Hepatic stellate cell (primary cell): Measurements from ENCODE around the gene DNAH6.
"Not testable (repeated sequence)": the region's sequence is repeated elsewhere in the genome, so short reads cannot be mapped to it uniquely, and the experiment has no call there.

Experiments
- DNase-seq: peaks from one replicate; pipeline ENCODE4 v3.0.0; 2011; ENCODE audit warnings: low spot score

DNAH6 gene

GRCh38 chr2:84497285-84497684 is 19.0 kb upstream of the DNAH6 start:
- DNase-seq = no peak

- DNase-seq = no peak
Observed at GRCh38 chr2:84498150-84498799, 18.0 kb upstream of the DNAH6 start.

GRCh38 chr2:84511024-84511423 is 5.3 kb upstream of the DNAH6 start:
- not testable (repeated sequence) for DNase-seq

- no peak for DNase-seq
Observed at GRCh38 chr2:84515788-84516187, 510 bp upstream of the DNAH6 start.

GRCh38 chr2:84519332-84519957 is 3.1 kb downstream of the DNAH6 start:
- no peak for DNase-seq

DNA sequence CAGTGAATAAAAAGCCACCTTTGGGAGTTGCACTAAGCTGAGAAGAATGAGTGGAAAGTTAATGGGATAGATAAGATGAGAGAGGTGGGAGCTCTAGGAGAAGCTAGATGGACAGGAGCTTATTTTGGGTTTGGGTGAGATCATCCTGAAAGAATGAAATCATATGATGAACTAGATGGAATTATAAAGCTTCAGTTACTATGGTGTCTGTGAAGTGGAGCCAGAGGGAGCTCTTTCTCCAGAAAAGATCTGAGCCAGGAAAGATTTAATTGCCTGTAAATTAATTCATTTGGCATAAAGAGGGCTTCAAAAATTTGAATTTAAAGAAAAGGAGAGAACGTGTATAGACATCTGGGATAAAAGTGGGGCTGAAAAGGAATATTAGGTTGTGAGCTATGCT is 10.3 kb downstream of the DNAH6 start:
- no peak for DNase-seq

DNA sequence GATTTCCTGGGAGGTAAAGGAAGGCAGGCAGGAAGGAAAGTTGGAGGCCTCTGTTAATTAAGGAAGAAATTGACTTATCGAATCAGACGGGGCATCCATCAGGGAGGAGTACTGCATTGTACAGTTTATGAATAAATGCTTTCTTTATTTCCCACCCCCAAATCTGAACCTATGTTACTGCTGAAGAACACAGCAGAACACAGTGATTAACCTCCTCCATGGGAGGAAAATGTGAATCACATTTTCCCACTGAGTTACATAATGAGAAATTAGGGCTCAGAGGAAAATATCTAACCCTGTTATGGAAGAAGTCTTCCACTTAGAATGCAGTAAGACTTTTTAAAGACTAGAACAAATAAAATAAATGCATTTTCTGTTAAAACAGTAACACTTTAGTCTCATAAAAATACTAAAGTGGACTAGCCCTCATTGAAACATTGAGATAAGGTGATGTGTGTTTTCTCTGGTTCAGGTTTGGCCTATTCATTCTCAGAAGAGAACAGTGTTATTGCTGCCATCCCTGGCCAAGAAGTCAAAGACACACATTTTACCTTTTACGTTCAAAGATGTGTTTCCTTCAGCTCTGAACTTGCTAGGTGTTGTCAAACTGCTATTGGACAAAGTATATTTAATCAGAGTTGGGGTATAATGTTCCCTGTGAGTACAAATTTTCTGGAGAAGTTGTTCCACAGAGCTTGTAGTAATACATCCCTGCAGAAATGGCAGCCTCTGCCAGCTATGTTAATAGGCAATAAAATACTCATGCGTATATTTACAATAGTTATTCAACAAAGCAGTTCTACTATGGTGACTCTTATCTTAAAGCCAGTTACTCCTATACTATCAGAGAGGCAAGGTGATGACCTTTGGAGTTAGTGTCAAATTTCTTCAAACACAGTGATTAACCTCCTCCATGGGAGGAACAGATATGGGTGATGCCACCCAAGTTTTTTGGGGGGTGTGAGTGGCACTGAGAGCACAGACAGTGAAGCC is 11.1 kb downstream of the DNAH6 start:
- DNase-seq = no peak

DNA sequence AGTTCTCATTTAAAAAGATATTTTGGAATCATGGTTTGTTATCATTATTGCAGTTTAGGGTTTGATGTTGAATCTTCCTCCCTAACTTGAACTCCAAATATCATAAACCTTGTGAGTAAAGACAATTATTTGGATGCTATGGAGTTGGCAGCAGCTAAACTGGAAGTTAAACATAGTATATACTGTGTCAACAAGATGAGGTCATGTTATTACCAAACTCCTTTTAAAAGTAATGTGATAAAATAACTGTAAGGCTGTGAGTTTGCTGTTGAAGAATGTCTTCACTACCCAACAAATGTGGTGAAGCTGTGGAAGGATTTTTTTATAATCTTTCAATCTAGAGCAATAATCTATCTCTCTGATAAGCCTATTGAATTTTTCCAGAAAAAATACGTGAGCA is 16.0 kb downstream of the DNAH6 start:
- no peak for DNase-seq

GRCh38 chr2:84534225-84534624 is 17.9 kb downstream of the DNAH6 start:
- DNase-seq = no peak

DNA sequence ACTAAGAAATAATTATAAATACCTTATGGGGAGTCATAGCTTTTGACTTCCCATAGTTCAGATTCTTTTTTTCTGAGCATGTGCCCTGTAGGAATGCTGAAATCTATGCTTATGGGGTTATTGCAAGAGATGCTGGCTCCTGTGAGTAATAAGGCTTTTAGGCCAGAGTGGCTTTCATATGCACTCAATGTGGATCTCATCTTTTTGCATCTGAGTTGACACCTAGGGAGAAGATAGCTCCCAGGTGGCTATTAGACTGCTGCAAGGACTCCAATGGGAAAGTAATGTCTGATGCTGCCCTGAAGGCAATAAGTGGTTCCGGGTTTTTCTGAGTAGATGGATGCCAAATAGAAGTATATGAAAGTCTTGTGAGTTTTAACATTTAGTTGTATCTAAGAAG is 21.0 kb downstream of the DNAH6 start:
- no peak for DNase-seq

- no peak for DNase-seq
Observed at GRCh38 chr2:84539729-84540128, 23.4 kb downstream of the DNAH6 start.

DNA sequence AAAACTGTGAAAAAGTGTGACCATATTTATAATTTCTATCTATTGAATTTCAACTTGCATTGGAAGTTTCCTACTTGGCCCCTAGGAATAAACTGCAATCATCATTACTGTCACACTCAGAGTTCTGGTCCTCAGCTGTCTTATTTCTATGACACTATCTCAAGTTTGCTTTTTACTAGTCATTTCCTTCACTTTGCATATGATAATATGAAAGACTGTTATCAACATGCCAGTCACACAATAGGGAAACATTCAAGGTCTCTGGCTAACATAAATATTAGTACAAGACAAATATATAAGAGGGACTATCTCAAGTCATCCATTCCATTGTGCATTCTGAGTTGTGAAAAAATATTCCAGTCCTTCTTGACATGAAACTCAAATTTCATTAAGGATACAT is 28.7 kb downstream of the DNAH6 start:
- no peak for DNase-seq

DNA sequence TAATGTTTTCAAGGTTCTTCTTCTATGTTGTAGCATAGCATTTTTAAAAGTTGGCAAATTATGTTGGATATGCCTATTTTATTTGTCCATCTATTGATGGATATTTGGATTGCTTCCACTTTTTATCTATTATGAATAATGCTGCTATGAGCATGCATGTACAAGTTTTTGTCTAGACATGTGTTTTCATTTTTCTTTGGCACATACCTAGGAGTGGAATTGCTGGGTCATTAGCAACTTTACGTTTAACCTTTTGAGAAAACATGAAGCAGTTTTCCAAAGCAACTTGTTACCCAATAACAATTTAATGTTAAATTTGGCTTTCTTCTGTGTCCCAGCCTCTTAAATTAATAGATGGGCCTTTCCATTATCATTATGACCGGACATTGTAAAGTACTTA is 30.3 kb downstream of the DNAH6 start:
- DNase-seq = no peak

DNA sequence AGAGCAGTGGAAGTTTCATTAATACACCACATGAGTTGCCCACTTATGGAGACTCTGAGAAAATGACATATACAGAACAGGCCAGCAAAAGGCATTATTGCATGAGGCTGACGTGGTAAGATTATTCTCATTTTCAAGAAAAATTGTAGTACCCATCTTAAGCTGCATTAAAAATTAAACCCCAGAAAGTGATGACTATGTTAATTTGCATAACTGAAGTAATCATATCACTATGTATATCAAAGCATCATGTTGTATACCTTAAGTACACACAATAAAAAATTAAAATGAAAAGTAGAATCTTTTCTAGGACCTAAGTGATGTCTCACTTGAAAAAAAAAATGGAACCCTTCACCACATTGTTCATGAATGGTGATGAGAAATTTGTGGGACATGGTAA is 32.0 kb downstream of the DNAH6 start:
- DNase-seq = no peak

GRCh38 chr2:84550916-84551315 is 34.6 kb downstream of the DNAH6 start:
- DNase-seq = no peak

GRCh38 chr2:84551526-84551925 is 35.2 kb downstream of the DNAH6 start:
- not testable (repeated sequence) for DNase-seq

DNA sequence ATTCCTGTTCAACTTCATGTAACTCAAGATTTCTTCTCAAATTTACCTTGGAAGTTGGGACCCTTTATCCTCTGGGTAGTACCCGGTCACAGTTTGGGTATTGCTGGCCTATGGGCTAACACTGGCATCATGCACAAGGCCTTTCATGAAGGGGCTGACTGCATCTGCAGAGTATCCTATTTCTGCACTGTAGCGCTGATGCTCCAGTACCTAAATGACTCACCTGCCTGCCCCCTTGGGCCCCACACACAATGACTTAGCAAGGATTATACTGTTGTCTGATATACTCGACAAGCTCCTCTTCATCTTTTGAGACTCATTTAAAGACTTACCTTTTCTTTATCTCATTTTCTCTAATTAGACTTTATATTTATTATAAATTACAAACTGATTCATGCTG is 39.9 kb downstream of the DNAH6 start:
- no peak for DNase-seq

GRCh38 chr2:84559838-84560237 is 43.5 kb downstream of the DNAH6 start:
- DNase-seq = no peak

DNA sequence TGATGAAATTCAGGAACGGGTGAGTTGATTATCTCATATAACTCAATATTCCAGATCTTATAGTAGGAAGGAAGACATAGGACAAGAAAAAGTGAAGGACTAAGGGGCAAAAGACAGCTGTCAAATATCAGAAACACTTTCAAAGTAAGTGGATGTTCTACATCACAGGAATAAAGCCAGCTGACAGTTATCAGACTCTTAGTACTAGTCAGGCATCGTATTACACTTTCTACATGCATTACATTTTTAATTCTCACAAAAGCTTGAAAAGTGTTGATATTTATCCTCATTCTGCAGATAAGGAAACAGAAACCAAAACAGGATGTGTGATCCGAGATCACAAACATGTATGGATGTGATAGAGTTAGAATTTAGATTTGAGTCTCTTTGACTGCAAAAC is 63.4 kb downstream of the DNAH6 start:
- no peak for DNase-seq

GRCh38 chr2:84603911-84604310 is 87.6 kb downstream of the DNAH6 start:
- DNase-seq = no peak

DNA sequence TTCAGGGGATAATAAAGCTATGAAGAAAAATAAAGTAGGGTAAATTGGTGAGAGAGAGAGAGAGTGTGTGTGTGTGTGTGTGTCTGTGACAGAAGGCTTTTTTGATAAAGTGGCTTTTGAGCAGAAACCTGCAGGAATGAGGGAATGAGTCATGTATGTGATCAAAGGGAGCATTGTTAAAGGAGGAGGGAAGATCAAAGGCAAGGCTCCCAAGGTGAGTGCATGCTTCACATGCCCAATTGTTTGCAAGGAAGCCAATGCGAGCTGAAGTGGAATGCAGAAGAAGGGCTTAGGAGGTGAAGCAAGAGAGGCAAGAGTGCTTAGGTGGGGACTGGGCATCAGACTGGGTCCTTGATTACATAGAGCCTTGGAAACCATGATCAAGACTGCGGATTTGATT is 96.8 kb downstream of the DNAH6 start:
- DNase-seq = no peak

- DNase-seq = no peak
Observed at GRCh38 chr2:84619794-84620371, 103.6 kb downstream of the DNAH6 start.

GRCh38 chr2:84628486-84628885 is 112.2 kb downstream of the DNAH6 start:
- DNase-seq = no peak
